IMR-90 (cell line): ENCODE measurements around the gene SOWAHD. TPM values are rescaled to one million over a fixed set of nuclear protein-coding genes. Genes with fewer than 3 reads are reported as not detected.
A peak's percentile ranks its signal among the peaks of the same experiment; 100 is the strongest.

Experiments used
- ATAC-seq: fragments of 200-7000 bp; cut with Tn5 transposase; 2 replicates; pipeline ENCODE4 v1.9.1; 2020; ENCODE audit warnings: low read depth, mild to moderate bottlenecking, moderate library complexity
- BruUV-seq: library from RNA; stranded (reverse); fragments of 400-500 nt; replicated peaks from 2 replicates; lab custom pipeline; 2021; lab: Mats Ljungman, UMichigan
- CTCF ChIA-PET: fragments of 300-600 bp; formaldehyde crosslinking; extraction: SDS; loops from one replicate; lab custom pipeline; 2021; ENCODE audit warnings: antibody characterized with exemption; lab: Yijun Ruan, JAX
- POLR2A ChIA-PET: fragments of 300-600 bp; sonication (Branson Sonifier 250); formaldehyde crosslinking; loops from one replicate; lab custom pipeline; 2022; ENCODE audit warnings: antibody characterized with exemption; ENCODE audit not compliant: unreplicated experiment; lab: Charles Lee
- DNase-seq: peaks from one replicate; pipeline ENCODE4 v3.0.0; 2013
- H2AFZ ChIP-seq: replicated peaks from 2 replicates; pipeline ENCODE3; 2013; ENCODE audit warnings: low read length, mild to moderate bottlenecking; ENCODE audit not compliant: poor library complexity
- H2AK5ac ChIP-seq: 2 replicates; pipeline ENCODE4 v1.6.1; 2013; ENCODE audit warnings: low read depth, low read length, inconsistent platforms
- H2AK9ac ChIP-seq: replicated peaks from 2 replicates; pipeline ENCODE3; 2013; ENCODE audit warnings: mild to moderate bottlenecking, low read depth, low read length, moderate library complexity; ENCODE audit not compliant: poor library complexity
- H2BK120ac ChIP-seq: 2 replicates; pipeline ENCODE4 v1.6.1; 2013; ENCODE audit warnings: low read depth, low read length, inconsistent platforms
- H2BK15ac ChIP-seq: 3 replicates; pipeline ENCODE4 v1.6.1; 2013; ENCODE audit warnings: low read depth, low read length, inconsistent platforms
- H2BK20ac ChIP-seq: 2 replicates; pipeline ENCODE4 v1.6.1; 2013; ENCODE audit warnings: low read depth, mild to moderate bottlenecking, inconsistent platforms, low read length, moderate library complexity
- H2BK5ac ChIP-seq: 2 replicates; pipeline ENCODE4 v1.6.1; 2013; ENCODE audit warnings: mild to moderate bottlenecking, low read depth, low read length, inconsistent platforms; ENCODE audit not compliant: poor library complexity, severe bottlenecking
- H3K14ac ChIP-seq: replicated peaks from 2 replicates; pipeline ENCODE4 v1.6.1; 2013; ENCODE audit warnings: low read depth, low read length, inconsistent platforms
- H3K18ac ChIP-seq: 2 replicates; pipeline ENCODE4 v1.6.1; 2013; ENCODE audit warnings: low read depth, low read length, control low read depth
- H3K23ac ChIP-seq: 2 replicates; pipeline ENCODE4 v1.6.1; 2013; ENCODE audit warnings: low read depth, low read length, inconsistent platforms
- H3K27ac ChIP-seq: 2 replicates; pipeline ENCODE4 v1.5.1; 2013; ENCODE audit warnings: mild to moderate bottlenecking, control low read depth, low read length; ENCODE audit not compliant: insufficient read depth
- H3K27me3 ChIP-seq: 2 replicates; pipeline ENCODE4 v1.6.1; 2013; ENCODE audit warnings: low read length; ENCODE audit not compliant: control insufficient read depth, insufficient read depth
- H3K36me3 ChIP-seq: 2 replicates; pipeline ENCODE4 v1.6.1; 2013; ENCODE audit warnings: low read length, mixed read lengths; ENCODE audit not compliant: control insufficient read depth, insufficient read depth
- H3K4ac ChIP-seq: 2 replicates; pipeline ENCODE4 v1.6.1; 2013; ENCODE audit warnings: low read depth, low read length, inconsistent platforms
- H3K4me1 ChIP-seq: 2 replicates; pipeline ENCODE4 v1.6.1; 2013; ENCODE audit warnings: low read length, mixed read lengths; ENCODE audit not compliant: control insufficient read depth, insufficient read depth
- H3K4me2 ChIP-seq: 2 replicates; pipeline ENCODE4 v1.6.1; 2013; ENCODE audit warnings: low read depth, mild to moderate bottlenecking, control low read depth, low read length, moderate library complexity
- H3K4me3 ChIP-seq: 2 replicates; pipeline ENCODE4 v1.5.1; 2013; ENCODE audit warnings: low read depth, mild to moderate bottlenecking, control low read depth, low read length, moderate library complexity; ENCODE audit not compliant: insufficient read depth
- H3K56ac ChIP-seq: 2 replicates; pipeline ENCODE4 v1.6.1; 2013; ENCODE audit warnings: low read length, inconsistent platforms; ENCODE audit not compliant: insufficient read depth; ENCODE audit errors: extremely low read depth
- H3K79me1 ChIP-seq, 2 experiments: 2 replicates each; pipeline ENCODE4 v1.6.1; 2013; ENCODE audit warnings: low read length in 2 of 2, inconsistent platforms in 1 of 2, low read depth in 1 of 2
- H3K9ac ChIP-seq: 2 replicates; pipeline ENCODE4 v1.6.1; 2013; ENCODE audit warnings: low read depth, low read length, control low read depth
- H3K9me1 ChIP-seq: 2 replicates; pipeline ENCODE4 v1.6.1; 2013; ENCODE audit warnings: low read length, inconsistent platforms; ENCODE audit not compliant: insufficient read depth
- H3K9me3 ChIP-seq: 2 replicates; pipeline ENCODE4 v1.6.1; 2013; ENCODE audit warnings: low read length; ENCODE audit not compliant: control insufficient read depth, insufficient read depth
- H4K20me1 ChIP-seq: 2 replicates; pipeline ENCODE4 v1.6.1; 2013; ENCODE audit warnings: low read length, inconsistent platforms; ENCODE audit not compliant: insufficient read depth
- H4K5ac ChIP-seq: 2 replicates; pipeline ENCODE4 v1.6.1; 2013; ENCODE audit warnings: mild to moderate bottlenecking, low read depth, low read length, control low read depth
- H4K8ac ChIP-seq, 2 experiments: 2 replicates each; pipeline ENCODE4 v1.6.1; 2013; ENCODE audit warnings: low read depth in 2 of 2, low read length in 2 of 2, control low read depth in 1 of 2, inconsistent platforms in 1 of 2
- H4K91ac ChIP-seq: 2 replicates; pipeline ENCODE4 v1.6.1; 2013; ENCODE audit warnings: low read depth, low read length, inconsistent platforms; ENCODE audit not compliant: insufficient read depth
- BHLHE40 ChIP-seq: fragments of 150-350 bp; IDR thresholded peaks from 2 replicates; pipeline ENCODE4 v1.6.1; 2016; ENCODE audit warnings: mild to moderate bottlenecking, low read depth, low read length
- CEBPB ChIP-seq: IDR thresholded peaks from 2 replicates; pipeline ENCODE4 v1.6.1; 2012; ENCODE audit warnings: low read depth, low read length, improper control_type of control experiment
- CTCF ChIP-seq: conservative IDR thresholded peaks from 2 replicates; pipeline ENCODE4 v1.5.1; 2012; ENCODE audit warnings: mild to moderate bottlenecking, low read depth, low read length, improper control_type of control experiment
- MAFK ChIP-seq: IDR thresholded peaks from 2 replicates; pipeline ENCODE4 v1.6.1; 2012; ENCODE audit warnings: low read depth, low read length, improper control_type of control experiment
- MXI1 ChIP-seq: IDR thresholded peaks from 2 replicates; pipeline ENCODE4 v1.6.1; 2012; ENCODE audit warnings: low read depth, mild to moderate bottlenecking, low read length, moderate library complexity, borderline replicate concordance
- NFE2L2 ChIP-seq: fragments of 150-350 bp; IDR thresholded peaks from 2 replicates; pipeline ENCODE4 v1.6.1; 2016; ENCODE audit warnings: low read depth, mild to moderate bottlenecking, low read length
- RAD21 ChIP-seq: IDR thresholded peaks from 2 replicates; pipeline ENCODE4 v1.6.1; 2012; ENCODE audit warnings: low read length, improper control_type of control experiment
- RFX5 ChIP-seq: IDR thresholded peaks from 2 replicates; pipeline ENCODE4 v1.8.0; 2012; ENCODE audit warnings: low read depth, mild to moderate bottlenecking, low read length, moderate library complexity
- SMC3 ChIP-seq: fragments of 150-350 bp; IDR thresholded peaks from 2 replicates; pipeline ENCODE4 v1.6.1; 2016; ENCODE audit warnings: low read depth, mild to moderate bottlenecking, antibody characterized with exemption, low read length, moderate library complexity
- WGBS, 2 experiments: methylation state at CpG; one replicate each; pipeline versions ENCODE4 v1.1.5 to v1.1.7; 2013; ENCODE audit warnings: missing lambda C conversion rate in 2 of 2; ENCODE audit not compliant: insufficient read length in 1 of 2; ENCODE audit errors: extremely low coverage in 2 of 2; 5-methylcytosine and 5-hydroxymethylcytosine counted together
- dilution Hi-C: fragments of 300-500 bp; cut with HindIII; formaldehyde crosslinking; loops from one replicate; pipeline ENCODE4 v1.14.3; 2018; ENCODE audit warnings: low sequenced_read_pairs; ENCODE audit not compliant: unreplicated experiment
- in situ Hi-C: fragments of 300-500 bp; cut with MboI; formaldehyde crosslinking; loops from 3 replicates; pipeline ENCODE4 v1.14.3; 2019; ENCODE audit warnings: low sequenced_read_pairs, inconsistent platforms, mixed read lengths
- intact Hi-C: fragments of 100-400 bp; cut with micrococcal nuclease; formaldehyde crosslinking; loops from 2 replicates; pipeline ENCODE4 v1.10.0; 2022
- polyA plus RNA-seq, 3 experiments: library from polyadenylated mRNA; depleted of rRNA; stranded (reverse); fragments of >200 nt; gene quantifications; 2 replicates each; pipeline ENCODE4 v1.2.3, GENCODE V29; 2012; ENCODE audit warnings: low replicate concordance in 1 of 3
- total RNA-seq: library from RNA; depleted of rRNA; stranded (reverse); fragments of >200 nt; gene quantifications from 2 replicates; pipeline ENCODE4 v1.2.3, GENCODE V29; 2012

The SOWAHD gene
- total and polyA plus RNA-seq, 2 of the 4 experiments (the other 2 are of a cell fraction): 0.17 to 0.18 TPM

GRCh38 chrX:119784747-119785446, 26.5 kb downstream of the SOWAHD start (continued):
- no peak for TF ChIP-seq BHLHE40

GRCh38 chrX:119790977-119791436, 32.6 kb downstream of the SOWAHD start:
- Histone ChIP-seq H2AK5ac (no peak overlapping the region), H3K9me1 (no peaks in the 10 kb centered on the region; the same call in 1 of the 2 replicates), H3K9ac (peak overlapping the region; percentile 99), H3K27me3 (no peaks in the 10 kb centered on the region), H3K23ac (peak overlapping the region; percentile 54; the same call in 1 of the 2 replicates), H2AK9ac (peak overlapping the region; percentile 97), H4K5ac (peak overlapping the region; percentile 34; the same call in 1 of the 2 replicates), H3K56ac (peak overlapping the region; percentile 52; the same call in 1 of the 2 replicates), H2BK120ac (no peak overlapping the region), H3K18ac (peak overlapping the region; percentile 21; the same call in 1 of the 2 replicates), H4K8ac (peak overlapping the region; percentile 43 to 67; a peak in 2 of 4 replicates), H3K4me1 (peaks cover 3% of the 10 kb centered on the region; the same call in 1 of the 2 replicates), H3K9me3 (no peaks in the 10 kb centered on the region; the same call in 1 of the 2 replicates), H3K14ac (peak overlapping the region; percentile 53), H3K36me3 (peaks cover 18% of the 10 kb centered on the region), H4K91ac (peak overlapping the region; percentile 38), H3K4ac (peak overlapping the region; percentile 72), H2BK20ac (no peak overlapping the region), H2BK15ac (no peak overlapping the region), H4K20me1 (peaks cover 52% of the 10 kb centered on the region), H3K4me2 (peak overlapping the region; percentile 99), H2AFZ (peak overlapping the region; percentile 93), H3K79me1 (peaks cover 0 to 6% of the 10 kb centered on the region in 2 experiments; a peak in 1 of 4 replicates), H3K4me3 (peak overlapping the region; percentile 72), H3K27ac (peak overlapping the region; percentile 86), H2BK5ac (peak overlapping the region; percentile 75)
- dilution Hi-C loops (no loop called here), in situ Hi-C loops (no loop called here), intact Hi-C loops (loop anchor here (2.0 to 5.0 kb wide), 2 partner anchors 80 to 184 kb away; partner anchors contain the start of genes NDUFA1, NKRF and RNF113A)
- peak; percentile 26 for DNase-seq
- peak; percentile 31 for ATAC-seq
- POLR2A ChIA-PET: interaction anchor here (1.0 kb wide), 1 partner anchor 11 kb away, joined by 6 read pairs; no protein-coding TSS in a partner anchor
- TF ChIP-seq CEBPB (no peak), NFE2L2 (no peak), RAD21 (no peak), RFX5 (no peak), CTCF (0 out of 2 replicates have a peak, but pooled peaks have one; percentile 11), SMC3 (0 out of 2 replicates have a peak, but pooled peaks have one; percentile 3), MXI1 (no peak; the same call in 1 of the 2 replicates), MAFK (no peak)
- CTCF ChIA-PET: interaction anchor here (1.0 to 1.4 kb wide), 2 partner anchors 33 to 275 kb away, joined by 3 read pairs; partner anchors contain the start of gene SOWAHD
- BruUV-seq: TSS peak; percentile 45
- 31% methylated on average over 12 of the region's 31 CpGs; no CpG with 5 or more reads in 1 of the 2 experiments for WGBS, 2 experiments
